Smooth muscle cell (in vitro differentiated cells): Measurements from ENCODE around the gene VCL. TPM values are rescaled to one million over a fixed set of nuclear protein-coding genes. Genes with fewer than 3 reads are reported as not detected.

Experiments used
- DNase-seq: peaks from one replicate; lab custom pipeline; 2025; ENCODE audit not compliant: unreplicated experiment; lab: John Stamatoyannopoulos, UW
- H2AFZ ChIP-seq: fragments of 200-600 bp; sonication (generic); 2 replicates; pipeline ENCODE4 v1.6.0; 2016; ENCODE audit warnings: antibody characterized with exemption, low read depth, mild to moderate bottlenecking
- H3F3A ChIP-seq: fragments of 200-600 bp; sonication (generic); 2 replicates; pipeline ENCODE4 v1.6.0; 2017; ENCODE audit warnings: antibody characterized with exemption, low read depth
- H3K27ac ChIP-seq: fragments of 200-600 bp; sonication (generic); 2 replicates; pipeline ENCODE4 v1.5.1; 2016; ENCODE audit warnings: low read depth, mild to moderate bottlenecking
- H3K27me3 ChIP-seq: fragments of 200-600 bp; sonication (generic); 2 replicates; pipeline ENCODE4 v1.6.1; 2016; ENCODE audit warnings: low read depth, mild to moderate bottlenecking
- H3K36me3 ChIP-seq: fragments of 200-600 bp; sonication (generic); 2 replicates; pipeline ENCODE4 v1.5.1; 2016; ENCODE audit warnings: low read depth
- H3K4me1 ChIP-seq: fragments of 200-600 bp; sonication (generic); 2 replicates; pipeline ENCODE4 v1.5.1; 2016; ENCODE audit warnings: low read depth
- H3K4me2 ChIP-seq: fragments of 200-600 bp; sonication (generic); 2 replicates; pipeline ENCODE4 v1.6.0; 2016; ENCODE audit warnings: mild to moderate bottlenecking
- H3K4me3 ChIP-seq: fragments of 200-600 bp; sonication (generic); 2 replicates; pipeline ENCODE4 v1.5.1; 2016; ENCODE audit warnings: mild to moderate bottlenecking
- H3K79me2 ChIP-seq: fragments of 200-600 bp; sonication (generic); 2 replicates; pipeline ENCODE4 v1.6.0; 2016; ENCODE audit warnings: low read depth, mild to moderate bottlenecking
- H3K9ac ChIP-seq: fragments of 200-600 bp; sonication (generic); 2 replicates; pipeline ENCODE4 v1.6.0; 2016; ENCODE audit warnings: low read depth
- H3K9me3 ChIP-seq: fragments of 200-600 bp; sonication (generic); replicated peaks from 2 replicates; pipeline ENCODE4 v1.5.1; 2016; ENCODE audit warnings: low read depth
- H4K20me1 ChIP-seq: fragments of 200-600 bp; sonication (generic); 2 replicates; pipeline ENCODE4 v1.6.0; 2016; ENCODE audit warnings: low read depth
- WGBS: methylation state at CpG from one replicate; pipeline ENCODE4 v1.1.7; 2016; ENCODE audit warnings: low lambda C conversion rate; 5-methylcytosine and 5-hydroxymethylcytosine counted together
- polyA plus RNA-seq: library from polyadenylated mRNA; unstranded; fragments of >200 nt; fragmentation: Nextera tagmentation; extraction: Ambion mirVana; gene quantifications from 2 replicates; pipeline ENCODE4 v1.2.1, GENCODE V29; 2016
- total RNA-seq: library from RNA; depleted of rRNA; stranded (reverse); fragments of >200 nt; gene quantifications from 2 replicates; pipeline ENCODE4 v1.2.3, GENCODE V29; 2014
- TF ChIP-seq, protein P1 (sequence below): fragments of 200-600 bp; sonication (generic); IDR thresholded peaks from 2 replicates; pipeline ENCODE4 v1.5.1; 2017; ENCODE audit warnings: borderline replicate concordance, mild to moderate bottlenecking, antibody characterized with exemption; ENCODE audit not compliant: insufficient read depth, poor library complexity, severe bottlenecking

The VCL gene
- total and polyA plus RNA-seq, 2 experiments from 2014 or later: 128 to 187 TPM

- Histone ChIP-seq H3K9me3 (no peaks in the 10 kb centered on the region), H3F3A (peaks cover 15% of the 10 kb centered on the region), H3K27me3 (no peaks in the 10 kb centered on the region), H3K4me1 (peaks cover 7% of the 10 kb centered on the region), H2AFZ (no peak overlapping the region), H3K4me3 (no peak overlapping the region), H3K36me3 (no peaks in the 10 kb centered on the region), H3K79me2 (no peaks in the 10 kb centered on the region), H4K20me1 (no peaks in the 10 kb centered on the region), H3K27ac (no peak overlapping the region), H3K4me2 (no peak overlapping the region), H3K9ac (no peak overlapping the region)
- 28% methylated on average over 1 of the region's 1 CpG for WGBS
- no peak for DNase-seq
- TF ChIP-seq, protein P1, sequence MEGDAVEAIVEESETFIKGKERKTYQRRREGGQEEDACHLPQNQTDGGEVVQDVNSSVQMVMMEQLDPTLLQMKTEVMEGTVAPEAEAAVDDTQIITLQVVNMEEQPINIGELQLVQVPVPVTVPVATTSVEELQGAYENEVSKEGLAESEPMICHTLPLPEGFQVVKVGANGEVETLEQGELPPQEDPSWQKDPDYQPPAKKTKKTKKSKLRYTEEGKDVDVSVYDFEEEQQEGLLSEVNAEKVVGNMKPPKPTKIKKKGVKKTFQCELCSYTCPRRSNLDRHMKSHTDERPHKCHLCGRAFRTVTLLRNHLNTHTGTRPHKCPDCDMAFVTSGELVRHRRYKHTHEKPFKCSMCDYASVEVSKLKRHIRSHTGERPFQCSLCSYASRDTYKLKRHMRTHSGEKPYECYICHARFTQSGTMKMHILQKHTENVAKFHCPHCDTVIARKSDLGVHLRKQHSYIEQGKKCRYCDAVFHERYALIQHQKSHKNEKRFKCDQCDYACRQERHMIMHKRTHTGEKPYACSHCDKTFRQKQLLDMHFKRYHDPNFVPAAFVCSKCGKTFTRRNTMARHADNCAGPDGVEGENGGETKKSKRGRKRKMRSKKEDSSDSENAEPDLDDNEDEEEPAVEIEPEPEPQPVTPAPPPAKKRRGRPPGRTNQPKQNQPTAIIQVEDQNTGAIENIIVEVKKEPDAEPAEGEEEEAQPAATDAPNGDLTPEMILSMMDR: no peak
Measured at GRCh38 chr10:73953665-73954064, 44.3 kb upstream of the VCL start.

DNA sequence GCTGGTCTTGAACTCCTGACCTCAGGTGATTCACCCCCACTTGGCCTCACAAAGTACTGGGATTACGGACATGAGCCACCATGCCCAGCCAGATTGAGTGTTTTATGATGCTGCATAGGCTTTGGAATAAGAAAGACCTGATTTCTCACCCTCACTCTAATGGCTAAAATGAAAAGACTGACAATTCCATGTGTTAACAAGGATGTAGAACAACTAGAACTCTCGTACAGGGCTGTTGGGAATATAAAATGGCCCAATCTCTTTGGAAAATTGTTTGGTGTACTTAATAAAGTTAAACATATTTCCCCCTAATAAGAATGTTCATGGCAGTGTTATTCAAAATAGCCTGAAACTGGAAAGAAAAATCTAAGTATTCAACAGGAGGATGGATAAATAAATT lies 43.2 kb upstream of the VCL start:
- Histone ChIP-seq H3K36me3 (no peaks in the 10 kb centered on the region), H3K4me2 (no peak overlapping the region), H3K9ac (no peak overlapping the region), H3F3A (peaks cover 24% of the 10 kb centered on the region), H3K4me3 (no peak overlapping the region), H3K79me2 (no peaks in the 10 kb centered on the region), H3K27ac (no peak overlapping the region), H2AFZ (no peak overlapping the region), H4K20me1 (no peaks in the 10 kb centered on the region), H3K27me3 (no peaks in the 10 kb centered on the region), H3K9me3 (no peaks in the 10 kb centered on the region), H3K4me1 (peaks cover 7% of the 10 kb centered on the region)
- DNase-seq: no peak
- WGBS: 88% methylated on average over 2 of the region's 2 CpGs
- TF ChIP-seq, protein P1: no peak

GRCh38 chr10:73955719-73956118 lies 42.2 kb upstream of the VCL start:
- peaks cover 7% of the 10 kb centered on the region for H3K4me1 ChIP-seq
- H3K4me2 ChIP-seq: no peak overlapping the region
- no peak overlapping the region for H3K4me3 ChIP-seq
- H3K79me2 ChIP-seq: no peaks in the 10 kb centered on the region
- H3F3A ChIP-seq: peaks cover 31% of the 10 kb centered on the region
- H3K9me3 ChIP-seq: no peaks in the 10 kb centered on the region
- no peaks in the 10 kb centered on the region for H3K36me3 ChIP-seq
- H3K9ac ChIP-seq: no peak overlapping the region
- no peaks in the 10 kb centered on the region for H4K20me1 ChIP-seq
- WGBS: 95% methylated on average over 2 of the region's 2 CpGs
- H3K27me3 ChIP-seq: no peaks in the 10 kb centered on the region
- DNase-seq: no peak
- H3K27ac ChIP-seq: no peak overlapping the region
- no peak overlapping the region for H2AFZ ChIP-seq
- TF ChIP-seq, protein P1: no peak
